Kidney (tissue), 14 donors: ENCODE measurements around the gene JMJD7. TPM values are rescaled to one million over a fixed set of nuclear protein-coding genes. Genes with fewer than 3 reads are reported as not detected.

Source experiments
- DNase-seq, 5 donors: peaks; one replicate each; pipeline ENCODE4 v3.0.0-alpha.2; 2013 to 2020
- FAIRE-seq: peaks from 2 replicates; lab custom pipeline; 2012; peaks lifted over from hg19 to GRCh38; lab: Jason Lieb, UNC
- H3K27ac ChIP-seq, 2 donors: one replicate each; pipeline ENCODE4 v1.7.0; 2013; ENCODE audit warnings: low read depth in 2 of 2, low read length in 2 of 2, inconsistent platforms in 1 of 2
- H3K27me3 ChIP-seq: one replicate; pipeline ENCODE4 v1.7.1; 2013; ENCODE audit warnings: low read length, inconsistent platforms; ENCODE audit not compliant: control insufficient read depth, insufficient read depth
- H3K36me3 ChIP-seq, 3 donors: one replicate each; pipeline versions ENCODE4 v1.7.0 to v1.7.1; 2013; ENCODE audit warnings: low read length in 3 of 3, control low read depth in 1 of 3, inconsistent platforms in 1 of 3; ENCODE audit not compliant: insufficient read depth in 3 of 3, control insufficient read depth in 2 of 3
- H3K4me1 ChIP-seq, 3 donors: one replicate each; pipeline versions ENCODE4 v1.7.0 to v1.7.1; 2013; ENCODE audit warnings: low read length in 3 of 3, inconsistent platforms in 1 of 3, low read depth in 1 of 3; ENCODE audit not compliant: control insufficient read depth in 2 of 3, insufficient read depth in 2 of 3
- H3K4me3 ChIP-seq, 3 donors: one replicate each; pipeline versions ENCODE4 v1.7.0 to v1.8.1; 2013; ENCODE audit warnings: low read length in 3 of 3, control low read depth in 1 of 3, inconsistent platforms in 1 of 3
- H3K9ac ChIP-seq, 3 donors: one replicate each; pipeline versions ENCODE4 v1.7.0 to v1.7.1; 2013; ENCODE audit warnings: low read length in 3 of 3, control low read depth in 1 of 3, inconsistent platforms in 1 of 3
- H3K9me3 ChIP-seq, 3 donors: one replicate each; pipeline versions ENCODE4 v1.7.0 to v1.7.1; 2013; ENCODE audit warnings: low read length in 3 of 3, control low read depth in 1 of 3, inconsistent platforms in 1 of 3; ENCODE audit not compliant: control insufficient read depth in 2 of 3, insufficient read depth in 1 of 3
- CTCF ChIP-seq: IDR thresholded peaks from 3 replicates; pipeline ENCODE4 v1.5.1; 2012; ENCODE audit warnings: mild to moderate bottlenecking, moderate library complexity, borderline replicate concordance; ENCODE audit not compliant: insufficient read depth; ENCODE audit errors: extremely low read depth
- intact Hi-C: fragments of 100-400 bp; cut with DNase I; formaldehyde crosslinking; loops from one replicate; pipeline ENCODE4 v1.11.1; 2022
- polyA plus RNA-seq: library from polyadenylated mRNA; stranded (reverse); fragments of 350-450 nt; fragmentation: Illumina TruSeq; extraction: RNeasy Lipid Tissue Mini Kit (QIAGEN cat#74804); gene quantifications from one replicate; pipeline ENCODE4 v1.2.3, GENCODE V29; 2014; ENCODE audit warnings: low read depth, low replicate concordance; ENCODE audit not compliant: insufficient read depth
- total RNA-seq: library from RNA; stranded (reverse); fragmentation: NEBNext Ultra II Directional; extraction: Animal tissue kit (Norgen Biotek cat#: 25700); gene quantifications from one replicate; pipeline ENCODE4 v1.2.1, GENCODE V29; 2021
- donor health status: control.
- donor health status: control.
- donor health status: control.
- donor health status: control.
- donor health status: control.
- donor health status: DM: yes; HTN: yes; CAD: no.
- donor health status: Normal renal cell carcinoma (clear cell type).

JMJD7 gene
- total and polyA plus RNA-seq, 2 donors from 2014 or later: 16.2 to 17.6 TPM

GRCh38 chr15:41851755-41852370 lies 24.0 kb downstream of the JMJD7 start:
- no peak for FAIRE-seq
- no peak overlapping the region for H3K27ac ChIP-seq
- H3K9me3 ChIP-seq: no peaks in the 10 kb centered on the region
- no peak overlapping the region for H3K4me3 ChIP-seq
- no peaks in the 10 kb centered on the region for H3K27me3 ChIP-seq
- H3K9ac ChIP-seq: no peak overlapping the region
- H3K36me3 ChIP-seq: peaks cover 0 to 7% (median 0%) of the 10 kb centered on the region in 3 donors
- TF ChIP-seq CTCF: no peak
- intact Hi-C loops: no loop called here
- peaks cover 0 to 3% (median 0%) of the 10 kb centered on the region in 3 donors for H3K4me1 ChIP-seq
- no peak for DNase-seq

- H3K27ac ChIP-seq: no peak overlapping the region
- peaks cover 0 to under 1% (median 0%) of the 10 kb centered on the region in 3 donors for H3K36me3 ChIP-seq
- no peaks in the 10 kb centered on the region for H3K9me3 ChIP-seq
- TF ChIP-seq CTCF: no peak
- DNase-seq (no peak), FAIRE-seq (no peak)
- peaks cover 0 to 3% (median 0%) of the 10 kb centered on the region in 3 donors for H3K4me1 ChIP-seq
- H3K27me3 ChIP-seq: no peaks in the 10 kb centered on the region
- no peak overlapping the region for H3K4me3 ChIP-seq
- H3K9ac ChIP-seq: no peak overlapping the region
- intact Hi-C loops: no loop called here
Observed at GRCh38 chr15:41852736-41853590, 25.1 kb downstream of the JMJD7 start.

GRCh38 chr15:41853831-41854230 lies 25.9 kb downstream of the JMJD7 start:
- peaks cover 0 to 3% (median 0%) of the 10 kb centered on the region in 3 donors for H3K4me1 ChIP-seq
- intact Hi-C loops: no loop called here
- DNase-seq: no peak
- no peak overlapping the region for H3K27ac ChIP-seq
- no peaks in the 10 kb centered on the region for H3K36me3 ChIP-seq
- H3K9ac ChIP-seq: no peak overlapping the region
- no peak for TF ChIP-seq CTCF
- no peak for FAIRE-seq
- H3K9me3 ChIP-seq: no peaks in the 10 kb centered on the region
- H3K27me3 ChIP-seq: no peaks in the 10 kb centered on the region
- H3K4me3 ChIP-seq: no peak overlapping the region
